HG02870 (cell line): ENCODE data around the gene PCDHA1.
"Not testable (repeated sequence)": the region's sequence is repeated elsewhere in the genome, so short reads cannot be mapped to it uniquely, and the experiment has no call there.

Experiments
- ATAC-seq: cut with Tn5 transposase; IDR thresholded peaks from one replicate; pipeline ENCODE4 v1.9.1; 2021; ENCODE audit warnings: mild to moderate bottlenecking, moderate library complexity; ENCODE audit not compliant: unreplicated experiment

The PCDHA1 gene

DNA sequence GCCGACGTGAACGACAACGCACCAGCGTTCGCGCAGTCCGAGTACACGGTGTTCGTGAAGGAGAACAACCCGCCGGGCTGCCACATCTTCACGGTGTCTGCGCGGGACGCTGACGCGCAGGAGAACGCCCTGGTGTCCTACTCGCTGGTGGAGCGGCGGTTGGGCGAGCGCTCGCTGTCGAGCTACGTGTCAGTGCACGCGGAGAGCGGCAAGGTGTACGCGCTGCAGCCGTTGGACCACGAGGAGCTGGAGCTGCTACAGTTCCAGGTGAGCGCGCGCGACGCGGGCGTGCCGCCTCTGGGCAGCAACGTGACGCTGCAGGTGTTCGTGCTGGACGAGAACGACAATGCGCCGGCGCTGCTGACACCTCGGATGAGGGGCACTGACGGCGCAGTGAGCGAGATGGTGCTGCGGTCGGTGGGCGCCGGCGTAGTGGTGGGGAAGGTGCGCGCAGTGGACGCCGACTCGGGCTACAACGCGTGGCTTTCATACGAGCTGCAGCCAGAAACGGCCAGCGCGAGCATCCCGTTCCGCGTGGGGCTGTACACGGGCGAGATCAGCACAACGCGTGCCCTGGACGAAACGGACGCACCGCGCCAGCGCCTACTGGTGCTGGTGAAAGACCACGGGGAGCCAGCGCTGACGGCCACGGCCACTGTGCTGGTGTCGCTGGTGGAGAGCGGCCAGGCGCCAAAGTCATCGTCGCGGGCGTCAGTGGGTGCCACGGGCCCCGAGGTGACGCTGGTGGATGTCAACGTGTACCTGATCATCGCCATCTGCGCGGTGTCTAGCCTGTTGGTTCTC lies 64.1 kb downstream of the PCDHA1 start:
- not testable (repeated sequence) for ATAC-seq

DNA sequence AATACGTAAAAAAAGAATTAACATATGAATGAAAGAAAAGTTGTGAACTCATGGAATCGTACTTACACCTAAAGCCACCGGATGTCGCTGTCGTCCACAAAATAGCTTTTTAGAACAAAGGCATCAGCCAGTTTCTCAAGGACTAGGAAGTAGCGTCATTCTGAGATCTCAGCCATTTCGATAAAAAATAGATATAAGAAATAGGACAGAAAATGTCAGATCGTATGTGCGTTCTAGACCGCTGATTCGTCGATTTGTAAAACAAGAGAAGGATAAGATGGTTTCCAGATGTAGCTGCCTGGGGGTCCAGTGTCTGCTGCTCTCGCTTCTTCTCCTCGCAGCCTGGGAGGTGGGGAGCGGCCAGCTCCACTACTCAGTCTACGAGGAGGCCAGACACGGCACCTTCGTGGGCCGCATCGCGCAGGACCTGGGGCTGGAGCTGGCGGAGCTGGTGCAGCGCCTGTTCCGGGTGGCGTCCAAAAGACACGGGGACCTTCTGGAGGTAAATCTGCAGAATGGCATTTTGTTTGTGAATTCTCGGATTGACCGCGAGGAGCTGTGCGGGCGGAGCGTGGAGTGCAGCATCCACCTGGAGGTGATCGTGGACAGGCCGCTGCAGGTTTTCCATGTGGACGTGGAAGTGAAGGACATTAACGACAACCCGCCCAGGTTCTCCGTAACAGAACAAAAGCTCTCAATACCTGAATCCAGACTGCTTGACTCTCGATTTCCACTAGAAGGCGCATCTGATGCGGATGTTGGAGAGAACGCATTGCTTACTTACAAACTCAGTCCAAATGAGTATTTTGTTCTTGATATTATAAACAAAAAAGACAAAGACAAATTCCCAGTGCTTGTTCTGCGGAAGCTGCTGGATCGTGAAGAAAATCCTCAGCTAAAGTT lies 70.1 kb downstream of the PCDHA1 start, which contains the start of gene PCDHA10:
Gene PCDHA10 (plus strand): TSS at position 126 of the 903 bp plus-strand sequence. CDS start 152 bp downstream, at position 278.
- ATAC-seq: no peak

DNA sequence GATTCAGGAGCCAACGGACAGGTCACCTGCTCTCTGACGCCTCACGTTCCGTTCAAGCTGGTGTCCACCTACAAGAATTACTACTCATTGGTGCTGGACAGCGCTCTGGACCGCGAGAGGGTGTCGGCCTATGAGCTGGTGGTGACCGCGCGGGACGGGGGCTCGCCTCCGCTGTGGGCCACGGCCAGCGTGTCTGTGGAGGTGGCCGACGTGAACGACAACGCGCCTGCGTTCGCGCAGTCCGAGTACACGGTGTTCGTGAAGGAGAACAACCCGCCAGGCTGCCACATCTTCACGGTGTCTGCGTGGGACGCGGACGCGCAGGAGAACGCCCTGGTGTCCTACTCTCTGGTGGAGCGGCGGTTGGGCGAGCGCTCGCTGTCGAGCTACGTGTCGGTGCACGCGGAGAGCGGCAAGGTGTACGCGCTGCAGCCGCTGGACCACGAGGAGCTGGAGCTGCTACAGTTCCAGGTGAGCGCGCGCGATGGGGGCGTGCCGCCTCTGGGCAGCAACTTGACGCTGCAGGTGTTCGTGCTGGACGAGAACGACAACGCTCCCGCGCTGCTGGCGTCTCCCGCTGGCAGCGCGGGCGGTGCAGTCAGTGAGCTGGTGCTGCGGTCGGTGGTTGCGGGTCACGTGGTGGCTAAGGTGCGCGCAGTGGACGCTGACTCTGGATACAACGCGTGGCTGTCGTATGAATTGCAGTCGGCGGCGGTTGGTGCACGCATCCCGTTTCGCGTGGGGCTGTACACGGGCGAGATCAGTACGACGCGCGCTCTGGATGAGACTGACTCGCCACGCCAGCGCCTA lies 71.4 kb downstream of the PCDHA1 start:
- ATAC-seq: no peak

DNA sequence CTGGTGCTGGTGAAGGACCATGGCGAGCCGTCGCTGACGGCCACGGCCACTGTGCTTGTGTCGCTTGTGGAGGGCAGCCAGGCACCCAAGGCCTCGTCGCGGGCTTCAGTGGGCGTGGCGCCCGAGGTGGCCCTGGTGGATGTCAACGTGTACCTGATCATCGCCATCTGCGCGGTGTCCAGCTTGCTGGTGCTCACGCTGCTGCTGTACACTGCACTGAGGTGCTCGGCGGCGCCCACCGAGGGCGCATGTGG lies 72.0 kb downstream of the PCDHA1 start:
- no peak for ATAC-seq

DNA sequence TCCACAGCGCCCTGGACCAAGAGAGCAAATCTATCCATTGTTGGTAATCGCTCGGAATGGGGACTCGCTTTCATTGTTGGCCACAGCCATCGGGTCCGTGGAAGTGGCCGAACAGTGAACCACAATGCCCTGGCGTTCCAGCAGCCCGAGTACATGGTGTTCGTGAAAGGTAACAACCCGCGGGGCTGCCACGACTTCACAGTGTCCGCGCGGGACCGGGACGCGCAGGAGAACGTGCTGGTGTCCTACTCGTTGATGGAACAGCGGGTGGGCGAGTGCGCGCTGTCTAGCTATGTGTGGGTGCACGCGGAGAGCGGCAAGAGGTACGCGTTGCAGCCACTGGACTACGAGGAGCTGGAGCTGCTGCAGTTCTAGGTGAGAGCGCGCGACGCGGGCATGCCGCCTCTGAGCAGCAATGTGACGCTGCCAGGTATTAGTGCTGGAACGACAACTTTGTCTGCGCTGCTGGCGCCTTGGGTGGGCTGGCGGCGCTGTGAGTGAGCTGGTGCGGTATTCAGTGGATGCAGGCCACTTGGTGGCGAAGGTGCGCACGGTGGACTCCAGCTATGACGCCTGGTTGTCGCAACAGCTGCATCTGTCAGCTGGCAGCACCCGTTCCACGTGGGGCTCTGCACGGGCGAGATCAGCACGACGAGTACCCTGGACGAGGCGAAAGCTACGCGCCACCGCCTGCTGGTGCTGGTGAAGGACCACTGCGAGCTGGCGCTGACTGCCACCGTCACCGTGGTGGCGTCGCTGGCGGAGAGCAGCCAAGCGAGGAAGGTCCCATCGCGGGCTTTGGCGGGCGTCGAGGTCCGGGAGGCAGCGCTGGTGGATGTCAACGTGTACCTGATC lies 76.7 kb downstream of the PCDHA1 start:
- no peak for ATAC-seq

DNA sequence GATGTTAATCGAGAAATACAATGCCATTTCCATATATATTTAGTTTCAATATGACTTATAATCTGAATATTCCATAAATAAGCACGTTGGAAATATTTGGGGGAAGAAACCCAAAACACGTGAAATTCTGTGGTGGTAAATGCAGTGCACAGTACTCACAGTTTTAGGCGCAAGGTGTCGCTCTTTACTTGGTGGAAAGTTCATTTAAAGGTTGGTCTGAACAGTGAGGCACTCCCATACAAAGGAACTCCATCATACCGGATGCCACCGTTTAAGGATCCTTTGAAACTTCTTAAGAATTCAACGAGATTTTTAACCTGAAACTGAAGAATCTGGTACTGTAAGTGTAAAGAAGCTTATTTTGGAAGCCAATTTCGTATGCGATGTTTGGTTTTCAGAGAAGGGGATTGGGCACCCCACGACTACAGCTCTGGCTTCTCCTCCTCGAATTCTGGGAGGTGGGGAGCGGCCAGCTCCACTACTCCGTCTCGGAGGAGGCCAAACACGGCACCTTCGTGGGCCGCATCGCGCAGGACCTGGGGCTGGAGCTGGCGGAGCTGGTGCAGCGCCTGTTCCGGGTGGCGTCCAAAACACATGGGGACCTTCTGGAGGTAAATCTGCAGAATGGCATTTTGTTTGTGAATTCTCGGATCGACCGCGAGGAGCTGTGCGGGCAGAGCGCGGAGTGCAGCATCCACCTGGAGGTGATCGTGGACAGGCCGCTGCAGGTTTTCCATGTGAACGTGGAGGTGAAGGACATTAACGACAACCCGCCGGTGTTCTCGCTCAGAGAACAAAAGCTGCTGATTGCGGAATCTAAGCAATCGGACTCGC lies 83.0 kb downstream of the PCDHA1 start, which contains the start of gene PCDHA11:
Gene PCDHA11 (plus strand): TSS at position 237 of the 834 bp plus-strand sequence. CDS start 147 bp downstream, at position 384.
- ATAC-seq: no peak

DNA sequence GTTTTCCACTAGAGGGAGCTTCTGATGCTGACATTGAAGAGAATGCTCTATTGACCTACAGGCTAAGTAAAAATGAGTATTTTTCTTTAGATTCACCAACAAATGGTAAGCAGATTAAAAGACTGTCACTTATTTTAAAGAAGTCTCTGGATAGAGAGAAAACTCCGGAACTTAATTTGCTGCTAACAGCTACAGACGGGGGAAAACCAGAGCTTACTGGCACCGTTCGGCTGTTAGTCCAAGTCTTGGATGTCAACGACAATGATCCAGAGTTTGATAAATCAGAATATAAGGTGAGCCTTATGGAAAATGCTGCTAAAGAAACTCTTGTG lies 83.6 kb downstream of the PCDHA1 start:
- no peak for ATAC-seq

DNA sequence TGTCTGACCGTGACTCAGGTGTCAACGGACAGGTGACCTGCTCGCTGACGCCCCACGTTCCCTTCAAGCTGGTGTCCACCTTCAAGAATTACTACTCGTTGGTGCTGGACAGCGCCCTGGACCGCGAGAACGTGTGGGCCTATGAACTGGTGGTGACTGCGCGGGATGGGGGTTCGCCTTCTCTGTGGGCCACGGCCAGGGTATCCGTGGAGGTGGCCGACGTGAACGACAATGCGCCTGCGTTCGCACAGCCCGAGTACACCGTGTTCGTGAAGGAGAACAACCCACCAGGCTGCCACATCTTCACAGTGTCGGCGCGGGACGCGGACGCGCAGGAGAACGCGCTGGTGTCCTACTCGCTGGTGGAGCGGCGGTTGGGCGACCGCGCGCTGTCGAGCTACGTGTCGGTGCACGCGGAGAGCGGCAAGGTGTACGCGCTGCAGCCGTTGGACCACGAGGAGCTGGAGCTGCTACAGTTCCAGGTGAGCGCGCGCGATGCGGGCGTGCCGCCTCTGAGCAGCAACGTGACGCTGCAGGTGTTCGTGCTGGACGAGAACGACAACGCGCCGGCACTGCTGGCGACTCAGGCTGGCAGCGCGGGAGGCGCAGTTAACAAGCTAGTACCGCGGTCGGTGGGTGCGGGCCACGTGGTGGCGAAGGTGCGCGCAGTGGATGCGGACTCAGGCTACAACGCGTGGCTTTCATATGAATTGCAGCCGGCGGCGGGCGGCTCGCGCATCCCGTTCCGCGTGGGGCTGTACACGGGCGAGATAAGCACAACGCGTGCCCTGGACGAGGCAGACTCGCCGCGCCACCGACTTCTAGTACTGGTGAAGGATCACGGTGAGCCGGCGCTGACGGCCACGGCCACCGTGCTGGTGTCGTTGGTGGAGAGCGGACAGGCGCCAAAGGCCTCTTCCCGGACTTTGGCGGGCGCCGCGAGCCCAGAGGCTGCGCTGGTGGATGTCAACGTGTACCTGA lies 84.6 kb downstream of the PCDHA1 start:
- no peak for ATAC-seq

DNA sequence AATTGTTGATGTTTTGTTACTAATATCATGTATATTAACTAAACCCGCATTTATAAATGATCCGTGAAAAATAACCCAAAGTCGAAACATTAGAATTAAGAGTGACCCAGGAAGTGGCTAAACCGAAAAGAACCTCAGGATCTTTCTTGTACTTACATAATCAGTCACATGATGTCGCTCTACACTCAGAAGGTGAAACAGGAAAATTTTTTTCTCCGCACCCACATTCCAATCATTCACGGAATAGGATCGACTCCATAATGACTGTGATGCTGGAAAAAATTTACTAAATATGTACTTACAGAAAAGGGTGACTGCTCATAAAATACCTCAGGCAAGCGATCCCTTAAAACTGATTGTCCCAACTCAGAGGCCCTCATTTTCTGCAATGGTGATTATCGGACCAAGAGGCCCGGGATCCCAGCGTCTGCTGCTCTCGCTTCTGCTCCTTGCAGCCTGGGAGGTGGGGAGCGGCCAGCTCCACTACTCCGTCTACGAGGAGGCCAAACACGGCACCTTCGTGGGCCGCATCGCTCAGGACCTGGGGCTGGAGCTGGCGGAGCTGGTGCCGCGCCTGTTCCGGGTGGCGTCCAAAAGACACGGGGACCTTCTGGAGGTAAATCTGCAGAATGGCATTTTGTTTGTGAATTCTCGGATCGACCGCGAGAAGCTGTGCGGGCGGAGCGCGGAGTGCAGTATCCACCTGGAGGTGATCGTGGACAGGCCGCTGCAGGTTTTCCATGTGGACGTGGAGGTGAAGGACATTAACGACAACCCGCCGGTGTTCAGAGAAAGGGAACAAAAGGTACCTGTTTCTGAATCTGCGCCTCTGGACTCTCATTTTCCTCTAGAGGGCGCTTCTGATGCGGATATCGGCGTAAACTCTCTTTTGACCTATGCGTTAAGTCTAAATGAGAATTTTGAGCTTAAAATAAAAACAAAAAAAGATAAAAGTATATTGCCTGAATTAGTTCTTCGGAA lies 89.4 kb downstream of the PCDHA1 start, which contains the start of gene PCDHA12:
Gene PCDHA12 (plus strand): TSS at position 224 of the 981 bp plus-strand sequence. CDS start 165 bp downstream, at position 389.
- no peak for ATAC-seq

DNA sequence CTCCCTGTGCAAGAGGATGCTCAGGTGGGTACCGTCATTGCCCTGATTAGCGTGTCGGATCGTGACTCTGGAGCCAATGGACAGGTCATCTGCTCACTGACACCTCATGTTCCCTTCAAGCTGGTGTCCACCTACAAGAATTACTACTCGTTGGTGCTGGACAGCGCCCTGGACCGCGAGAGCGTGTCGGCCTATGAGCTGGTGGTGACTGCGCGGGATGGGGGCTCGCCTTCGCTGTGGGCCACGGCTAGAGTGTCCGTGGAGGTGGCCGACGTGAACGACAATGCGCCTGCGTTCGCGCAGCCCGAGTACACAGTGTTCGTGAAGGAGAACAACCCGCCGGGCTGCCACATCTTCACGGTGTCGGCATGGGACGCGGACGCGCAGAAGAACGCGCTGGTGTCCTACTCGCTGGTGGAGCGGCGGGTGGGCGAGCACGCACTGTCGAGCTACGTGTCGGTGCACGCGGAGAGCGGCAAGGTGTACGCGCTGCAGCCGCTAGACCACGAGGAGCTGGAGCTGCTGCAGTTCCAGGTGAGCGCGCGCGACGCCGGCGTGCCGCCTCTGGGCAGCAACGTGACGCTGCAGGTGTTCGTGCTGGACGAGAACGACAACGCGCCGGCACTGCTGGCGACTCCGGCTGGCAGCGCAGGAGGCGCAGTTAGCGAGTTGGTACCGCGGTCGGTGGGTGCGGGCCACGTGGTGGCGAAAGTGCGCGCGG lies 90.8 kb downstream of the PCDHA1 start:
- ATAC-seq: not testable (repeated sequence)

DNA sequence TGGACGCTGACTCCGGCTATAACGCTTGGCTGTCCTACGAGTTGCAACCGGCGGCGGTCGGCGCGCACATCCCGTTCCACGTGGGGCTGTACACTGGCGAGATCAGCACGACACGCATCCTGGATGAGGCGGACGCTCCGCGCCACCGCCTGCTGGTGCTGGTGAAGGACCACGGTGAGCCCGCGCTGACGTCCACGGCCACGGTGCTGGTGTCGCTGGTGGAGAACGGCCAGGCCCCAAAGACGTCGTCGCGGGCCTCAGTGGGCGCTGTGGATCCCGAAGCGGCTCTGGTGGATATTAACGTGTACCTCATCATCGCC lies 91.3 kb downstream of the PCDHA1 start:
- no peak for ATAC-seq

DNA sequence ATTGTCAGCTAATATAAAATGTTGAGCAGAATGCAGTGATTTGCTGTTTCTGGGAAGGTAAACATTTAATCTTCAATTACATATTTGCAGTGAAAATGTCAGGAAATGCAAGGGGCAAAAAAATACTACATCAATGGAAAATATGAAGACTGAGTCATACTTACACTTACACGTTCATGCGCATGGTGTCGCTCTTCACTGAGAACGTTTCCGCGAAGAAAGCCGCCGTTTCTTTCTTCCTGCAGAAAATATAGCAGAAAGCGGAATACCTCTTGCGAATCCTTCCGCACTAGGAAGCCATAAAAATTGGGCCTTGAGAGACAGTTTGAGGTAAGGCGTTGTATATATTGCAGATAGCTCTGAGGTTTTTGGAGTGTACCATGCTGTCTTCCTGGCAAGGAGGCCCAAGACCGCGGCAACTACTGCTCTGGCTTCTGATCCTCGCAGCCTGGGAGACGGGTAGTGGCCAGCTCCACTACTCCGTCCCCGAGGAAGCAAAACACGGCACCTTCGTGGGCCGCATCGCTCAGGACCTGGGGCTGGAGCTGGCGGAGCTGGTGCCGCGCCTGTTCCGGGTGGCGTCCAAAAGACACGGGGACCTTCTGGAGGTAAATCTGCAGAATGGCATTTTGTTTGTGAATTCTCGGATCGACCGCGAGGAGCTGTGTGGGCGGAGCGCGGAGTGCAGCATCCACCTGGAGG lies 96.1 kb downstream of the PCDHA1 start, which contains the start of gene PCDHA13:
Gene PCDHA13 (plus strand): TSS at position 236 of the 702 bp plus-strand sequence. CDS start 145 bp downstream, at position 381.
- no peak for ATAC-seq

DNA sequence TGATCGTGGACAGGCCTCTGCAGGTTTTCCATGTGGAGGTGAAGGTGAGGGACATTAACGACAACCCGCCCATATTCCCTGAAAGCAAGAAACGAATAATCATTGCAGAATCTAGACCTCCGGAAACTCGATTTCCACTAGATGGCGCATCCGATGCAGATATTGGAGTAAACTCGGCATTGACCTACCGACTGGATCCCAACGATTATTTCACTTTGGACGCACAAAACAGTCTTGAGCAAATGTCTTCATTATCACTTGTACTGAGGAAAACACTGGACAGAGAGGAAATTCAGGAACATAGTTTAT lies 96.6 kb downstream of the PCDHA1 start:
- ATAC-seq: no peak

DNA sequence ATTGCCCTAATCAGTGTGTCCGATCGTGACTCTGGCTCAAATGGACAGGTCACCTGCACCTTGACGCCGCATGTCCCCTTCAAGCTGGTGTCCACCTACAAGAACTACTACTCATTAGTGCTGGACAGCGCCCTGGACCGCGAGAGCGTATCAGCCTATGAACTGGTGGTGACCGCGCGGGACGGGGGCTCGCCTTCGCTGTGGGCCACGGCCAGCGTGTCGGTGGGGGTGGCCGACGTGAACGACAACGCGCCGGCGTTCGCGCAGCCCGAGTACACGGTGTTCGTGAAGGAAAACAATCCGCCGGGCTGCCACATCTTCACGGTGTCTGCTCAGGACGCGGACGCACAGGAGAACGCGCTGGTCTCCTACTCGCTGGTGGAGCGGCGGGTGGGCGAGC lies 97.4 kb downstream of the PCDHA1 start:
- ATAC-seq: no peak

DNA sequence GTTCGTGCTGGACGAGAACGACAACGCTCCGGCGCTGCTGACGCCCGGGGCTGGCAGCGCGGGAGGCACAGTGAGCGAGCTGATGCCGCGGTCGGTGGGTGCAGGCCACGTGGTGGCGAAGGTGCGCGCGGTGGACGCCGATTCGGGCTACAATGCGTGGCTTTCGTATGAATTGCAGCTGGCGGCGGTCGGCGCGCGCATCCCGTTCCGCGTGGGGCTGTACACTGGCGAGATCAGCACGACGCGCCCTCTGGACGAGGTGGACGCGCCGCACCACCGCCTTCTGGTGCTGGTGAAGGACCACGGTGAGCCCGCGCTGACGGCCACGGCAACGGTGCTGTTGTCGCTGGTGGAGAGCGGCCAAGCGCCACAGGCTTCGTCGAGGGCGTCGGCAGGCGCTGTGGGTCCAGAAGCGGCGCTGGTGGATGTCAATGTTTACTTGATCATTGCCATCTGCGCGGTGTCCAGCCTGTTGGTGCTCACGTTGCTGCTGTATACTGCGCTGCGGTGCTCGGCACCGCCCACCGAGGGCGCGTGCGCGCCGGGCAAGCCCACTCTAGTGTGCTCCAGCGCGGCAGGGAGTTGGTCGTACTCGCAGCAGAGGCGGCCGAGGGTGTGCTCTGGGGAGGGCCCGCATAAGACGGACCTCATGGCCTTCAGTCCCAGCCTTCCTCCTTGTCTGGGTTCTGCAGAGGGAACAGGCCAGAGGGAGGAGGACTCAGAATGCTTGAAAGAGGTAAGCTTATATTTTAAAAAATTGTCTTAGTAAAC lies 98.2 kb downstream of the PCDHA1 start:
- no peak for ATAC-seq
